Activated CD4-positive, alpha-beta T cell treated with anti-CD3 and anti-CD28 coated beads, Interleukin-2, Interleukin-4, amounts not matched to agents 100 ng/mL and 50 ng/mL, durations not matched to agents 16 hours and 8 hours (primary cell): ENCODE measurements around the gene PTPN2.
"Not testable (repeated sequence)": the region's sequence is repeated elsewhere in the genome, so short reads cannot be mapped to it uniquely, and the experiment has no call there.

Source experiments
- DNase-seq: peaks from one replicate; pipeline ENCODE4 v3.0.0-alpha.2; 2020; ENCODE audit warnings: low spot score

PTPN2 gene

DNA sequence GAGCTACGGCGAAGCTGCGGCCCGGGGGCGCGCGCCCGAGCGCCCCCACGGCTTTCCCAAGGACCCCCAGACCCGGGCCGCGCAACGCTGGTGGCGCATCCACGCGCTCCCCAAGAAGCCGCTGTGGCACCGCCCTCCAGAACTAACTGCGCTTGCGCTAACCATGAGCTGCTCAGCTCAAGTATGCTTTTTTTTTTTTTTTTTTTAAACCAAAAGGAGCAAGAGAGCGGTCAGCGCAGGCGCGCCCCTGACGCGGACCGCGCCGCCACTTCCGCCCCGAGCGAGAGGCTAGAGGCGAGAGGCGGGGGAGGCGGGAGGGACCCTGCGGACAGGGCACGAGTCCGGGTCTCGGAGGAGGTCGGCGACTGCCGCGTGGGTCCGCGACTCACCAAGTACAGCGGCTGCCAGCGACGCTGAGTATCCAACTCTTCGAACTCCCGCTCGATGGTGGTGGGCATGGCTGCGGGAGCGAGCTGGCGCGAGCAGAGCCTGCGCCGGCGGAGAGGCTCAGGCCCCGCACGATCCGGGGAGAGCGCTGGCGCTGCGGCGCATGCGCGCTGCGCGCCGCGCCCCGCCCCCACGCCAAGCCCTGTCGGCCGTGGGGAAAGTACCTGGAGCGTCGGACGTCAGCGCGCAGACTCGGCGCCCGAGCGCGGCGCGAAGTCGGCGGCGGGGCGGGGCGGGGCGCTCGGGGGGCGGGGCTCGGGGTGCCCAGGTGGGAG, at the start of gene PTPN2:
PTPN2 (minus strand) TSS at position 554 of the 722 bp plus-strand sequence; CDS start at position 458, 96 bp downstream.
- peak; percentile 93 for DNase-seq

DNA sequence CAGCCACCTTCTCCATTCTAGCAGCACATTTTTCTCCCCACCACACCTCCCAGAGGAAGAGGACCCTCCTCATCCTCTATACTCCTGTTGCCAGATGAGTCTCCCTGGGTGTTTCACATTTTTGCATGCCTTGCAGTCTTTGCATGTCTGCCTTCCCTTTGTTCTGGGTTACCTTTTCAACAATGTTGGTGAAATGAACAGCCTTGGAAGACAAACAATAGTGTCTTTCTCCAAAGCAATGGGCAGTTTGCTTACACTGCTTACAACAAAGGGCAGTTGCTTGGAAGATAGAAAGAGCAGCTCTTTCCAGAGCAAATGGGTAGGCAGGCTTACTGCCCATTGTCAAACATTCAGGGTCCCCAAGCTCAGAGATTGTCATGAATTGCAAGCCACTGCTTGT, 49.3 kb upstream of the PTPN2 start:
- no peak for DNase-seq

DNA sequence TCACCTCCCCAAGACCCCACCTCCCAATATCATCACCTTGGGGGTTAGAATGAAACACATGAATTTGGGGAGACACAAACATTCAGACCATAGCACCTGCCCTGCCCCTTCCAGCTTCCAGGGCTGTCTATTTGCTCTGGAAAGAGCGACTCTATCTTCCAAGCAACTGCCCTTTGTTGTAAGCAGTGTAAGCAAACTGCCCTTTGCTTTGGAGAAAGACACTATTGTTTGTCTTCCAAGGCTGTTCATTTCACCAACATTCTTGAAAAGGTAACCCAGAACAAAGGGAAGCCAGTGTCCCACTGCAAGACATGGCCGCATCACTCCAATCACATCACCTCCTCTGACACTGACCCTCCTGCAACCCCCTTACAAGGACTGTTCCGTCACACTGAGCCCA, 46.9 kb upstream of the PTPN2 start:
- no peak for DNase-seq

DNA sequence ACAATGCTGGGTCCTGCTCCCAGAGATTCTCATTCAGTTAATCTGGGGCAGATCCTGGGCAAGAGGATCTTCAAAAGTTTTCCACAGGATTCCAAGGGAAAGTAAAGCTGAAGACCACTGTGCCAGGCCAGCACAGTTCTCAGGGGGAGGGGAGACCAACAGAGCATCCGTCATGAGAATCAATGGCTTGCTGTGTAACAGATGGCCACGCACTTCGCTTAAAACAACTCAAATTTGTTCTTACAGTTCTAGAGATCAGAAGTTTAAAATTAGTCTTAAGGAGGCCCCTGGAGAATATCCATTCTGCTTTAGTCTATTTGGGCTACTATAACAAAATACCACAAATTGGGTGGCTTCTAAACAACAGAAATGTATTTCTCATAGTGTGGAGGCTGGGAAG, 46.3 kb upstream of the PTPN2 start:
- no peak for DNase-seq

DNA sequence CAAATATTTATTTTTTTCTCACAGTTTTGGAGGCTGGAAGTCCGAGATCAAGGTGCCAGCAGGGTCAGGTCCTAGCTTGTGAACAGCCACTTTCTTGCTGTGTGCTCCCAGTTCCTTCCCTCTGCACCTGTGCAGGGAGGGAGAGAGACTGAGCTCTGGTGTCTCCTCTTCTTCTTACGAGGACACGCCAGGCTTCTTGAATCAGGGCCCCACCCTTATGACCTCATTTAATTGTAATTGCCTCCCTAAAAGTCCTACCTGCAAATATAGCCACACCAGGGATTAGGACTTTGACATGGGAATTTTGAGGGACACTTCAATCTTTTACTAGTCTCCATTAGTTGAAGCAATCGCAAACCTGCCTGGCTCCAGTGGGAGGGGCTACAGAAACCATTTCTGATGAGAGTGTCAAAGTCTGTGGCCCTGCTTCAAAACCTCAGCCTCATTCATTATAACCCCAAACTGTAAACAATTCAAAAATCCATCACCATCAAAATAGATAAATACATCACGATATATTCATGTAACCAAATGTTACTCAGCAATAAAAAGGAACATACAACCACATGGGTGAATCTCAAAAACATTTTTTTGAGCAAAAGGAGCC, 45.5 kb upstream of the PTPN2 start:
- no peak for DNase-seq

DNA sequence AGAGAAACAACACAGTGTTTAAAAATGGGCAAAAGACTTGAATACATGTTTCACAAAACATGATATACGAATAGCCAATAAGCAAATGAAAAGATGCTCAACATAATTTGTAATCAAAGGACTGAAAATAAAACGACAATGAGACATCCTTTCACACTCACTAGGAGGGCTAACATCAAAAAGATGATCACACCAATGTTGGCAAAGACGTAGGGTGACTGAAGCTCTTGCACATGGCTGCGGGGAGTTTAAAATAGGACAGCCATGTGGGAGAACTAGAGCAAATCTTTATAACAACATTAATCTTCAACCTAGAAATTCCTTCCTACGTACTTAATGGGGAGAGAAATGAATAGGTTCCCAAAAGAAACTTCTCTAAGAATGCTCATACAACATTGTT, 44.6 kb upstream of the PTPN2 start:
- no peak for DNase-seq

DNA sequence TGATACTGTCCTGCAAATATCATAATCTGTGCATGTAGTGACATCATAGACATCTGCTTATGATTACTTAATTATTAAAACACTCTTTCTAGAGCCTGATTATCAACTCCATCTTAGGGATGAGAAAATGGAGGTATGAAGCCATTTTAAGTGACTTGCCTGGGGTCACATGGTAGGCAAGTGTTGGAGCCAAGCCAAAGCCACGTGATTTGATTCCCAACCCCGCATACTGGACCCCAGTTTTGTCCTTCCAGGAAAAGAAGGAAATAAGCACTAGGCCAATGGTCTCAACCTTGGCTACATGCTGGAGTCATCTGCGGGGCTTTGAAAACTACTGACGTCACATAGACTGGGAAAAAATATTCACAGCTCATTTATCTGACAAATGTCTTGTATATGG, 44.2 kb upstream of the PTPN2 start:
- DNase-seq = no peak

DNA sequence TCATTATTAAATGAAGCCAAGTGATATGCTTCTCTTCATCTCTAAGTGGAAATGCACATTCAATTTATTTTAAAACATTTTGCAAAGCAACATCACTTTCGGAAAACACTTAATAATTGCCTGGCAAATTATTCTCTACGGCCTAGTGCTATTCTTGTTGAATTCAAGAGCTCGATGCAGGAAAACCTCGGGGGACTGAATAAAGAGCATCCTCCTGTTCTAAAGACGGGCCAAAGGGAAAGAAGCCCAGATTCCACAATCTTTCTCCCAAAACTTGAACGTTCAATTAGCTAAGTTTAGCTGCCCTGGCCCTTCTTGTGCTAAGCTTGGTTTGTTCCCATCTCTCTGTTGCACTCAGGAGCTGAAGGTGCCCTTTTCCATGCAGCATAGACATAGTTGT, 40.6 kb upstream of the PTPN2 start:
- no peak for DNase-seq

DNA sequence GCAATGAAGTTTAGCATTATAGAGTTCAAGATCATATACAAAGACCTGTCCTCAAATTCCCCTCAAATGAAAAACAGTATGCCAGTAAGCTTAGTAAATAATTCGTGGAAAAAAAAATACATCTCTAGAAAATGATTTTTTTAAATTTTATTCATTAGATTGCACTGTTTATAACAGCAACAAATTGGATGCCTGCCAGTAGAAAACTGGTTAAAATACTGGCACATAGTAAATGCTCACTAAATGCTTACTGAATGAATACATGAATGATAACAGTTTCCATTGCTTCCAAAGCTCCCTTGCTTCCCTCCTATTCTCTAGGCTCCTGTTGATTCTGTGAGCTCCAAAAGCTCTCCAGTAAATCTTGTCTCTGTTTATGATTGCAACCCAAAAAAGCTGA, 38.2 kb upstream of the PTPN2 start:
- no peak for DNase-seq

DNA sequence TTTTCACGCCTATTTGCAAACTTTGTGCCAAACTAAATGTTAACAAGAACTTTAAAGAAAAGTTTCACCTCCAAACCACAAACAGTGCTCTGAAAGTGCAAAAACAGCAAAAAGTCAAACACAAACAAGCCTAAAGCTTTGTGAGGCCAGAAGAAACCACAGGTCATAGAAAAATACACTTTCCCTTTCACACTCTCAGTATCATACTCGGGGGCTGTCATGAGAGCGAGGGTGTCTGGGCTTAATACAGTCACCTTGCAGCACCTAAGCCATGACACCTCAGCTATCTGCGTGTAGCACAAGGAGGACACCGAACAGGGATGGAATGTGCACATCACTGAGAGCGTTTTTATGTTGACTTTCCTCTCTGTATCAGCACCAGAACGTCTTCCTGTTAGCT, 37.1 kb upstream of the PTPN2 start:
- DNase-seq = peak; percentile 47

DNA sequence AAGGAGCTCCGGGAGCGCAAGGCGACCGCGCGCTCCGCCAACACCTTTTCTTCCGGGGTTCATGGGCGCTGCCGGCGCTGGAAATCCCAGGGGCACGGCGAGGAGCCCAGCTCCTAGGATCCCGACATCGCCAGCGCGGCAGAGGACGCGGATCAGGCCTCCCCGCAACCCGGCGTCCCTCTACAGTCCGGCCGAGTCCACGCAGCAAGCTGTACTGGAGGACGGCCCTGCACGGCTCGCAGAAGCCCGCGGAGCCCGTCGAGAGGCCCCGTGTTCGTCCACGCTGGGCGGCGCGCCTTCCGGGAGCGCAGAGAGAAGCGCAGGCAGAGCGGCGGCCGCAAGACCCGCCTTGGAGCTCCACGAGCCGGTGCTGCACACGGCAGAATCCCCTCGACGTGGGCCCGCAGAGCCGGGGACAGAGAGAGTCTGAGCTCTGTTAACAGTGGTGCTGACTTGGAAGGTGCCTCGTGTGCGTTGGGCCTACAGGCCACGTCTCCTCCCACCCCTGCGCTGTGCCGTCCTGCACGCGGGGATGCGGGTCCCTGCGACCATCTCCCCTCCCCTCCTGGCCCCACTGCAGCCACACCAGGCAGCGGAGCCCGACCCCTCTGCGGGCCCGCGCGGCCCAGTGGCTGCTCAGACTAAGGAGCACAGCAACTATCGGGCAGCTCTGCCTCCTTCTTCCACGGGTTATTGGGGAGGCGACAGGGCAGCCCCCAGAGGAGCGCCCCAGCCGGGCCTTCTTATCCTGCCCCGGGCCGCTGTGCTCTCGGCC, 28.1 kb upstream of the PTPN2 start:
- no peak for DNase-seq

DNA sequence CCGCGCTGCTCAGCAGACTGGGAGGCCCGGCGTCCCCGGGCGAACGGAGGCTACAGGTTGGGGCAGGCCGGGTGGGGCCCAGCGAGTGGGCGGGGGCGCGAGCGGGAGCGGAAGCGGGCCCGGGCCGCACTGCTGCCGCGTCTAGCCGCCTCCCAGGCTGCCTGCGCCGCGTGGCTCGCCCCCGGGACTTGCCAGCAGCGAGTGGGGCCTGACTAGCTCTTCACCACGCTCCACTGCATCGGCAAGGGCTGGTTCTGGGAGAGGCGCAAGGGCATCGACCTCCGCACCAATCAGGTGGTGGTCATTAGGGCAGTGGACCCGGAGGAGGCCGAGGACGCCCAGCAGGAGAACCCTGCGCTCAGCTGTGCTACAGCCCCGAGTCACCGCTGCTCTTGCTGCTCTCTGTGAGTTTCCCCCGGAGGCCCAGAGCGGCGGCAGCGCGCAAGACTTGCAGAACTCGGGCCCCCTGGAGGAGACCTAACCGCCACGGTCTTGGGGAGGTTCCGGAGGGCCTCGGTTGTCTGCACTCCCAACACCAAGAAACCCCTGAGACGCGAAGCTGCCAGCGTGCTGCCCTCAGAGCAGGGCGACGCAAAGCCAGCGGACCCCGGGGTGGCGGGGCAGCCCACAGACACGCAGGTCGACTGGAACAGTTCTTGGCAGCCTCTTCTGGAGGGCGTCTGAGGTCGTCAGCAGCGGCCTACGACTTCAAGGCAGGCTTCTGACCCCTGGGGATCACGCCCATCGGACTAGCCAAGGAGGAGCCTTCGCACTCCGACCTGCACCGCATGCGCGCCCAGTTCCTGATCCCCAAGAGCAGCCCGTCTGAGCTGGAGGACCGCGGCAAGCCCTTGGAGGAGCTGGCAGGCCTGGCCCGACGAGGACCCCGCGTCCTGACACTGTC, 27.2 kb upstream of the PTPN2 start:
- DNase-seq = no peak

DNA sequence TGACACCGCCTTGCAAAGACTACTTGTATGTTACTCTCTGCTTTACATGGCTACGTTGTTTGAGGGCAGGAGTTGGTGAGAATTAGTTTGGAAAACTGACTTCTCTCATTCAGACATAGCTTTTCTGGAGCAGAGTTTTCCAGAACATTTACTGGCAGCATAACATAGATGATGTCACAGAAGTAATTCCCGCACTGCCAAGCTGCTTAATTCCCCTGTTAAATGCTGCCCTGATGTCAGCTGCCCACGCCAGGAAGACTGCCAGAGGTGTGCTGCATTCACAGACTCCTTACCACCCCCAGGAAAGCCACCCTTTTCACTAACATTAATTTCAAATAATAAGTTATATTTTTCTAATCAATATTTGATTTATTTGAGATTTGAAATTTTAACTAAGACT, 24.7 kb upstream of the PTPN2 start:
- DNase-seq = no peak

DNA sequence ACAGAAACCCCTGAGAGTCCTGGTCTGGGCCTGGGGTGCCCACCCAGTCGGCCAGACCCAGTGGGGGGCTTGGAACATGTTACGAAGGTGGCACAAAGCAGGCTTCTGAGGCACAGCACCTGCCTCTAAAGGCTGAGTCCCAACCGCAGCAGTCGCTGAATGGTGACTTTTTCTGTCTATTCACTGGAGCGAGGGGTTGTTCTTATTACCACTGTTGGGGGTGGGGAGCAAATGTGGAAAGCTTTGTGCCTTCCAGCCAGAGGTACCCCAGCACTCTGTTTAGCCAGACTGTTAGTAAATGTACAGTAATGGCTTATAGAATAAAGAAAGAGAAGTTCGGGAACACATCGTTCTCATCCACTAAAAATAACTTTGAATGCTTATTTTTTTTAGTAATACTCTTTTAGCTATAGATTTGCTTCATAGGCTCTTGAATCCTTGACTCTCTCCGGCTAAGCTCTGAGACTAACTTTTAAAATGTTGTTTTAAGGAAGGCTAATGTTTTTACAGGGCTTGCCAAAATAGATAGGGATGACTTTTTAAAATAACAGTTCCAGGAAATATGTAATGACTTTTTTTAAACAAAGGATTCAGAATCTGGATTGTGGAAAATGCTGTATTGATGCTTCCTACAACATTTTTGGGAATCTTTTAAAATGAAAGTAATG, 23.4 kb upstream of the PTPN2 start:
- DNase-seq = no peak

DNA sequence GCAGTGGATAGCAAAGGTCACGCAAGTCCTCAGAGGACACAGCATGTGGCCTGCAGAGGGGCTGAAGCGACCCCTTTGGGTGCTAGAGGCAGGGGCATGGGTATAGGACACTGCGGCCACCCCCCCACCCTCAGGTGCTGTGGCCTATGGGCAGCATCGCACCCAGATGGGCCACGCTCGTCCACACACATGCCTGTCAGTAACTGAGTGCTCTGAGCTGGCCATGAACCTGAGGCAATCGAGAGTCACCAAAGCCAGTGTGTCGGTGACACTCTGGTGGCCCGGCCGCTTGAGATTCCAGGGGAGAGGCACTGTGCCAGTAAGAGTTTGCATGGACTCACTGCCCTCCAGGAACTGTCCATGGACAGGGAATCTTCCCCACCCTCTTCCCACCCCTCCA, 22.7 kb upstream of the PTPN2 start:
- DNase-seq = no peak

DNA sequence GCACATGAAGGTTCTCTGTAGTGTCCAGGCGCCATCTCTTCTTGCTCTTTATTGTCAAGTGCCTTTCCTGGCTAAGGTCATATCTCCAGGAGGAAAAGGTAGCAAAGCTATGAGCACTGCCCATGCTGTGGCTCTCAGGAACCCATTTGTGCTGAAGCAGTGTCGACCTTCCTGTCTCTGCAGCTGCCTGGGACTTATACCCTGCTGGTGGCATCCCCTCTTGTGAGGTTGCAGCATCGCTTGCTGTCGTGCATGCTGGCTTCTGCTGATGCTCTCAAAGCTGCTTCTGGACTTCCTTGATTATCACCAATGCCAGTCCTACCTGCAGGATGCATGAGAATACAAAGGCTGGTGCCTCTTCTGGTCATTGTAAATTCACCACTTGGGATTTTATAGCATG, 22.1 kb upstream of the PTPN2 start:
- DNase-seq = no peak

DNA sequence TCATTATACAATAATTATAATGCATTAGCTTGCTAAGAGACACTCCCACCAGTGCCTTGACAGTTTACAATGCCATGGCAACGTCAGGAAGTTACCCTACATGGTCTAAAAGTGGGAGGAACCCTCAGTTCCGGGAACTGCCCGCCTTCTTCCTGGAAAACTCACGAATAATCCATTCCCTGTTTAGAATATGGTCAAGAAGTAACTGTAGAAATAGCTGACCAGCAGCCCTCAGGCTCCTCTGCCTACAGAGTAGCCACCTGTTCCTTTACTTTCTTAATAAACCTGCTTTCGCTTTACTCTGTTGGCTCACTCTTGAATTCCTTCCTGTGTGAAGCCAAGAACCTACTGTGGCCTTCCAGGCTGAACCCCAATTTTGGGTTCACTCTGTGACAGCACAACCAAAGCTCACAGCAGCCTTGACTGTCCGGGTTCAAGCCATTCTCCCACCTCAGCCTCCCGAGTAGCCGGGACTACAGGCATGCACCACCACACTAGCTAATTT, 20.0 kb upstream of the PTPN2 start:
- DNase-seq = peak; percentile 58

DNA sequence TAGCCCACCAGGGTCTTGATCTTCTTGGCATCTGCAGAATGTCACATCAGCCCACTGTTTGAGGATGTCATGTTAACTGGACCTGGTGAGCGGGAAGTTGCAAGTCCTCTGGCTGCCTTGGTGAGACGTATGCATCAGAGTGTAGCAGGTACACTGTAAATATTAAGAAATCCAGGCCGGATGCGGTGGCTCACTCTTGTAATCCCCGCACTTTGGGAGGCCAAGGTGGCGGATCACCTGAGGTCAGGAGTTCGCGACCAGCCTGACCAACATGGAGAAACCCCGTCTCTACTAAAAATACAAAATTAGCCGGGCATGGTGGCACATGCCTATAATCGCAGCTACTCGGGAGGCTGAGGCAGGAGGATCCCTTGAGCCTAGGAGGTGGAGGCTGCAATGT, 17.2 kb upstream of the PTPN2 start:
- not testable (repeated sequence) for DNase-seq

DNA sequence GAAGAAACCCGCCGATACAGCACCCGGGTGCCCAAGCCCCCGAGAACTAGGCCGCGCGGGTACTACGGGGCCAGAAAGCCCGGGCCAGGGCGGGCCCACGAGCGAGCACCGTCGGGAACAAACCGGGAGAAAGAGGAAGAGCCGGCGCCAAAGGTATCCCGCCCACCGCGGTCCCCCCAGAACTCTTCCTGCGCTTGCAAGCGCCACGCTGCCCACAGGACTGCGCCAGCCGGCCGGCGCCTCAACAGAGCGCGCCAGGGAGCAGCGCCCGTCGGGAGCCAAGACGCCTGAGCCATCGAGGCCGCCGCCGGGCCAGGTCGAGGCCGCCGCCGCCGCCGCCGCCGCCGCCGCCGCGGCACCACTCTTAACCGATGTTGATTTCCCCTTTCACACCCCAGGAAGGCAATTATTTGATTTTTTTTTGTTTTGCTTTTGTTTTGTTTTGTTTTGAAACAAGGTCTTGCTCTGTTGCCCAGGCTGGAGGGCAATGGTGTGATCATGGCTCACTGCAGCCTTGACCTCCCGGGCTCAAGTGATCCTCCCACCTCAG, 12.8 kb upstream of the PTPN2 start:
- DNase-seq = not testable (repeated sequence)

DNA sequence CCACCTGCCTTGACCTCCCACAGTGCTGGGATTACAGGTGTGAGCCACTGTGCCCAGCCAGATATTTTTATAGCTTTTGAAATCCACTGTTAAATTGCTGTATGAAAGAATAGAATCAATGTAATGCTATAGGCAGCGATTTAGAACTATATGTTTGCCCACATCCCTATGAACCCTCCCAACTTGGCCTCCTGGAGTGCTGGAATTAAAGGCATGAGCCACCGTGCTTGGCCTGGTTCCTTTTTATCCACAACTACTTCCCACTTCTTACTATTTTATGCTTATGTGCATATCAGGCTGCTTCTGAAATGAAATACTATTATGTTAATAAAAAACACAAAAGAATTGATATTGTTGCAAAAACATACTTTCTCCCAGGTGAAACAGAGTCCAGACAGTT, 11.6 kb upstream of the PTPN2 start:
- DNase-seq = no peak

DNA sequence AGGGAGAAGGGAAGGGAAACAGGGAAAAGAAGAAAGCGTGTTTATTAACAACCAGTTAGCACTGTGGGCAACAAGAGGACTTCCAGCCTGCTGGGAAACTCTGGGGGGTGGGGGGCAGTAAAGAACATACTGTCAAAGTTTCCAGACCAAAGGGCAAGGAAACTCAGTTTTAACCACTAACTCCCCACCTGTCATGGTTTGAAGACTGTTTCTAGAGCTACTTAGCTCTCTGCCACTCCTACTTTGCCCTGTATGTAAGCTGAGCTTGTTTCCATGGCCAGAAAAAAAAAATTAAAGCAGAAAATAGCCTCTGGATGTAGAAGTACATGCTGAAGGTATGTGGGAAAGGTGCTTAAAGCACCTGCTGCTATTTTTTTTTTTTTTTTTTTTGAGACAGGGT, 11.0 kb upstream of the PTPN2 start:
- DNase-seq = no peak
